ENCODE measurements around the gene LRRC63.
"Not testable (repeated sequence)": the region's sequence is repeated elsewhere in the genome, so short reads cannot be mapped to it uniquely, and the experiment has no call there.

The LRRC63 gene

GRCh38 chr13:46197299-46198048 is 14.3 kb upstream of the LRRC63 start:
- H3K27me3 Mint-ChIP-seq = no peaks in the 10 kb centered on the region
- no peak overlapping the region for H3K27ac Mint-ChIP-seq
- H3K4me1 Mint-ChIP-seq (ENCODE audit: low read depth) = peaks cover 26% of the 10 kb centered on the region

GRCh38 chr13:46198696-46199193 is 13.0 kb upstream of the LRRC63 start:
- Mint-ChIP-seq H3K4me3 (no peak overlapping the region), H3K27me3 (no peaks in the 10 kb centered on the region), H3K36me3 (ENCODE audit: low read depth) (no peaks in the 10 kb centered on the region), H3K9me3 (no peaks in the 10 kb centered on the region), H3K27ac (no peak overlapping the region), H3K4me1 (ENCODE audit: low read depth) (peaks cover 36% of the 10 kb centered on the region)
- no peak for DNase-seq

More at GRCh38 chr13:46197299-46198048, 14.3 kb upstream of the LRRC63 start:
- no peak overlapping the region for H3K4me3 Mint-ChIP-seq
- no peak for DNase-seq
- H3K9me3 Mint-ChIP-seq = no peaks in the 10 kb centered on the region
- H3K36me3 Mint-ChIP-seq (ENCODE audit: low read depth) = no peaks in the 10 kb centered on the region

GRCh38 chr13:46202188-46202795 is 9.4 kb upstream of the LRRC63 start:
- Mint-ChIP-seq H3K4me1 (ENCODE audit: low read depth) (peaks cover 42% of the 10 kb centered on the region), H3K27ac (peak overlapping the region; percentile 67), H3K36me3 (ENCODE audit: low read depth) (no peaks in the 10 kb centered on the region), H3K4me3 (no peak overlapping the region), H3K27me3 (no peaks in the 10 kb centered on the region), H3K9me3 (no peaks in the 10 kb centered on the region)
- no peak for DNase-seq

GRCh38 chr13:46202966-46203365 is 8.8 kb upstream of the LRRC63 start:
- peaks cover 42% of the 10 kb centered on the region for H3K4me1 Mint-ChIP-seq (ENCODE audit: low read depth)
- no peak for DNase-seq
- no peaks in the 10 kb centered on the region for H3K36me3 Mint-ChIP-seq (ENCODE audit: low read depth)
- no peaks in the 10 kb centered on the region for H3K9me3 Mint-ChIP-seq
- no peaks in the 10 kb centered on the region for H3K27me3 Mint-ChIP-seq
- H3K4me3 Mint-ChIP-seq = no peak overlapping the region
- no peak overlapping the region for H3K27ac Mint-ChIP-seq

GRCh38 chr13:46206143-46206542 is 5.6 kb upstream of the LRRC63 start:
- peaks cover 40% of the 10 kb centered on the region for H3K4me1 Mint-ChIP-seq (ENCODE audit: low read depth)
- H3K9me3 Mint-ChIP-seq = no peaks in the 10 kb centered on the region
- H3K27ac Mint-ChIP-seq = peak overlapping the region; percentile 5

GRCh38 chr13:46207828-46208227 is 3.9 kb upstream of the LRRC63 start:
- Mint-ChIP-seq H3K9me3 (no peaks in the 10 kb centered on the region), H3K27ac (no peak overlapping the region), H3K4me1 (ENCODE audit: low read depth) (peaks cover 37% of the 10 kb centered on the region), H3K4me3 (no peak overlapping the region), H3K36me3 (ENCODE audit: low read depth) (peaks cover 1% of the 10 kb centered on the region), H3K27me3 (no peaks in the 10 kb centered on the region)
- DNase-seq = no peak

More at GRCh38 chr13:46206143-46206542, 5.6 kb upstream of the LRRC63 start:
- H3K4me3 Mint-ChIP-seq = no peak overlapping the region
- no peaks in the 10 kb centered on the region for H3K27me3 Mint-ChIP-seq
- no peak for DNase-seq
- no peaks in the 10 kb centered on the region for H3K36me3 Mint-ChIP-seq (ENCODE audit: low read depth)

GRCh38 chr13:46210362-46211083 is 1.2 kb upstream of the LRRC63 start:
- peak overlapping the region; percentile 83 for H3K4me3 Mint-ChIP-seq
- H3K4me1 Mint-ChIP-seq (ENCODE audit: low read depth) = peaks cover 34% of the 10 kb centered on the region
- DNase-seq = no peak
- H3K27me3 Mint-ChIP-seq = no peaks in the 10 kb centered on the region
- peak overlapping the region; percentile 87 for H3K27ac Mint-ChIP-seq
- H3K9me3 Mint-ChIP-seq = no peaks in the 10 kb centered on the region
- H3K36me3 Mint-ChIP-seq (ENCODE audit: low read depth) = peaks cover 1% of the 10 kb centered on the region

- Mint-ChIP-seq H3K9me3 (no peaks in the 10 kb centered on the region), H3K4me3 (peak overlapping the region; percentile 83), H3K27me3 (no peaks in the 10 kb centered on the region), H3K36me3 (ENCODE audit: low read depth) (peaks cover 1% of the 10 kb centered on the region), H3K4me1 (ENCODE audit: low read depth) (peaks cover 30% of the 10 kb centered on the region), H3K27ac (peak overlapping the region; percentile 87)
- DNase-seq = no peak
These were observed 629 bp upstream of the LRRC63 start for GRCh38 chr13:46211116-46211482.

- no peaks in the 10 kb centered on the region for H3K9me3 Mint-ChIP-seq
- peaks cover 30% of the 10 kb centered on the region for H3K4me1 Mint-ChIP-seq (ENCODE audit: low read depth)
- H3K4me3 Mint-ChIP-seq = no peak overlapping the region
- H3K27ac Mint-ChIP-seq = no peak overlapping the region
- peaks cover 1% of the 10 kb centered on the region for H3K36me3 Mint-ChIP-seq (ENCODE audit: low read depth)
- no peak for DNase-seq
- H3K27me3 Mint-ChIP-seq = no peaks in the 10 kb centered on the region
These were observed 1.5 kb downstream of the LRRC63 start for GRCh38 chr13:46213242-46213641.

GRCh38 chr13:46214741-46215140 is 3.0 kb downstream of the LRRC63 start:
- H3K27me3 Mint-ChIP-seq; H3K27ac Mint-ChIP-seq; H3K36me3 Mint-ChIP-seq (ENCODE audit: low read depth); H3K4me3 Mint-ChIP-seq; DNase-seq; H3K9me3 Mint-ChIP-seq: not testable (repeated sequence)
- H3K4me1 Mint-ChIP-seq (ENCODE audit: low read depth) = peaks cover 27% of the 10 kb centered on the region

- not testable (repeated sequence) for H3K4me3 Mint-ChIP-seq; H3K36me3 Mint-ChIP-seq (ENCODE audit: low read depth); H3K27ac Mint-ChIP-seq; DNase-seq; H3K27me3 Mint-ChIP-seq
- Mint-ChIP-seq H3K9me3 (peaks cover 13% of the 10 kb centered on the region), H3K4me1 (ENCODE audit: low read depth) (peaks cover 11% of the 10 kb centered on the region)
These were observed 8.5 kb downstream of the LRRC63 start for GRCh38 chr13:46220234-46220633.

GRCh38 chr13:46229251-46229650 is 17.5 kb downstream of the LRRC63 start:
- Mint-ChIP-seq H3K9me3 (peaks cover 23% of the 10 kb centered on the region), H3K27ac (no peak overlapping the region), H3K4me1 (ENCODE audit: low read depth) (no peaks in the 10 kb centered on the region), H3K36me3 (ENCODE audit: low read depth) (peaks cover 5% of the 10 kb centered on the region), H3K4me3 (no peak overlapping the region), H3K27me3 (no peaks in the 10 kb centered on the region)
- no peak for DNase-seq

- no peak for DNase-seq
These were observed 20.6 kb downstream of the LRRC63 start for GRCh38 chr13:46232281-46232680.

GRCh38 chr13:46235286-46235685 is 23.6 kb downstream of the LRRC63 start:
- H3K9me3 Mint-ChIP-seq = peaks cover 29% of the 10 kb centered on the region
- H3K4me1 Mint-ChIP-seq (ENCODE audit: low read depth) = no peaks in the 10 kb centered on the region
- H3K36me3 Mint-ChIP-seq (ENCODE audit: low read depth) = peaks cover 14% of the 10 kb centered on the region
- no peak overlapping the region for H3K4me3 Mint-ChIP-seq
- no peaks in the 10 kb centered on the region for H3K27me3 Mint-ChIP-seq
- H3K27ac Mint-ChIP-seq = no peak overlapping the region
- DNase-seq = no peak

More at GRCh38 chr13:46232281-46232680, 20.6 kb downstream of the LRRC63 start:
- peaks cover 28% of the 10 kb centered on the region for H3K9me3 Mint-ChIP-seq
- H3K4me1 Mint-ChIP-seq (ENCODE audit: low read depth) = no peaks in the 10 kb centered on the region
- H3K36me3 Mint-ChIP-seq (ENCODE audit: low read depth) = peaks cover 14% of the 10 kb centered on the region
- no peak overlapping the region for H3K27ac Mint-ChIP-seq
- no peaks in the 10 kb centered on the region for H3K27me3 Mint-ChIP-seq
- H3K4me3 Mint-ChIP-seq = no peak overlapping the region

- Mint-ChIP-seq H3K9me3 (no peaks in the 10 kb centered on the region), H3K4me1 (ENCODE audit: low read depth) (no peaks in the 10 kb centered on the region), H3K36me3 (ENCODE audit: low read depth) (no peaks in the 10 kb centered on the region), H3K27me3 (peaks cover 3% of the 10 kb centered on the region), H3K27ac (no peak overlapping the region), H3K4me3 (no peak overlapping the region)
- no peak for DNase-seq
These were observed 53.6 kb downstream of the LRRC63 start for GRCh38 chr13:46265292-46265691.
